GM19238 (cell line): ENCODE measurements around the gene LAMA5.

Experiments used
- DNase-seq: peaks from one replicate; pipeline ENCODE4 v3.0.0; 2011; ENCODE audit warnings: low spot score; ENCODE audit not compliant: insufficient read length

Gene LAMA5

DNA sequence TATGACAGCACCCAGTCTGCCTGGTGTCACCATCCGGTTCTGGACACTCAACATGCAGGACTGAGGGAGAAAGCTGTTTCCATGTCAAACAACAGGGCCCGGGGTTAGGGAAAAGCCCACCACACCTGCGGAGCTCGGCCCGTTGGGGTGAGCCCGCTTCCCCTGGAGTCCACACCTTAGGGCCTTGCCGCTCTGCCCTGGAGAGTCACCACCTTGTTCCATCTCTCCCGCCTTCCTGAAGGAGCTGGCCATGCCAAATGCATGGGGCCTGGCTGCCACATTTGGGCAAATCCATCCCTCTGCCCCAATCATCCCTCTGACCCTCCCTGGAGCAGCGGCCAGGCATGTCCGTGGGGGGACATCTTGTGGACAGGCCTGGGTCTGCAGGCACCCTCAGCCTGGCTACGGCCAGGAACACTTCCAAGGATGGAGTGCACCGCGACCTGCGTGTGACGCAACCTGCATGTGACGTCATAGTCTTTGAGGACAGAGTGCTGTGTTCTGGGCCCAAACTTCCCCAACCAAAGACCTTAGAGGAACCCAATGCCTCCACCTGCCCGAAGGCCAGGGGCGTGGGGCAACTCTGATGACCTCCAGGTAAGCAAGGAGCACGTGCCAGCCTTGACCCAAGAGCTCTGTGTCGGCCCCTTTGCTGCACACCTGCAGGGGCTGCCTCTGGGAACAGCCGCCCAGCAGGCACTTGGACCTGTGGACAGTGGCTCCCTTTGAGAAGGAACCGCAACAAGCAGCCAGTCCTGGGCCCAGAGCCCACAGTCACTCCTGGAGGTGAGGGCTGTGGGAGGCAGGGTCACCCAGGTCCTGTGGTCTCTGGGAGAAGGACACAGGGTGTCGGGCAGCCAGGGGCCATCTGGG is 38.2 kb upstream of the LAMA5 start:
- no peak for DNase-seq

DNA sequence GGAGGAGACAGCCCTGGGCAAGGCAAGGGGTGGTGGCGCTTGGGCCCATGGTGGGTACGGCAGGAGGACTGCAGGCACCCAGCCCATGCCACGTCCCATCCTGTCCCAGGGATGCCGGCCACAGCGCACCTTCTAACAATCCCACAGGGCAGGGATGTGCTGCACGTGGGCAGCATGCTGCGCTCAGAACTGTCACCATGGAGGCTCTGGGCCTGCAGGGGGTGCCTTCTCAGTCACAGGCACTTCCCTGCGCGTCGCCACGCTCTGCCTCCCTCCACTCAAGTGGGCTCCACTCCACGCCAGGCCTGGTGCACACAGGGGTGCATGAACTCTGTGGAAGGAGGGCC is 37.6 kb upstream of the LAMA5 start:
- no peak for DNase-seq

DNA sequence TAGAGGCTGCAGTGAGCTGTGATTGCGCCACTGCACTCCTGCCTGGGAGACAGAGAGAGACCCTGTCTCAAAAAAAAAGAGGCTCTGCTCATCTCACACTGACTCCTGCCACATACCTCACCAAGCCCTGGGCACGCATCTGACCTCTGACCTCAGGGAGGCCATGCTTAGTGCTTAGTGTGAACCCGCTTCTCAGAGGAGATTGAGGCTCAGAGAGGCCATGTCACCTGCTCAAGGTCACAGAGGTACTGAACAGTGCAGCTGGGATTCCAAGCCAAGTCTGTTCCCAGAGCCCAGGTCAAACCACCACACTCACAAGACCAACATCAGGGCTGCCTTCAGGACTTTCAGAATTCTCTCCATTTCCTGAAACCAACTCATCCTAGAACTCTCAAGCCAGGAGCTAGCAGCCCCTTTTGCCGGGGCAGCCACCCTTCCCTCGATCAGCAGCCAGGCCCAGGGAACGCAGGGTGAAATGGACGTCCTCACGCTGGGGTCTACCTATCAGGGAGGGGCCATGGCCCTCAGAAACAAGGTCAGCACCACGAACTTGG is 37.1 kb upstream of the LAMA5 start:
- no peak for DNase-seq

DNA sequence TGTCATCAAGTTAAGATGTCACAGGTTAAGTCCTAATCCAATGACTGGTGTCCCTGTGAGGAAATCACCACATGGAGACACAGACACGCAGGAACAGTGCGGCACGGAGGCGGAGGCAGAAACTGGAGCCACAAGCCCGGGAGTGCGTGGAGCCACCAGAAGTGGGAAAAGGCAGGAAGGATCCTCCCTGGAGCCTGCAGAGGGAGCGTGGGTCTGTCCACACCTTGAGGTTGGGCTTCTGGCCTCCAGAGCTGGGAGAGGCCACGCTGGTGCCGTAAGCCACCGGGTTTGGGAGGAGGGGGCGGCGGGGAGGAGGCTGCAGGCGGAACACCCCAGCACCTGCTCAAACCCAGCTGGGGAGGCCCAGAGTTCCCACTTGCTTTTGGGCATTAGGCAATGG is 36.2 kb upstream of the LAMA5 start:
- DNase-seq, result no peak

DNA sequence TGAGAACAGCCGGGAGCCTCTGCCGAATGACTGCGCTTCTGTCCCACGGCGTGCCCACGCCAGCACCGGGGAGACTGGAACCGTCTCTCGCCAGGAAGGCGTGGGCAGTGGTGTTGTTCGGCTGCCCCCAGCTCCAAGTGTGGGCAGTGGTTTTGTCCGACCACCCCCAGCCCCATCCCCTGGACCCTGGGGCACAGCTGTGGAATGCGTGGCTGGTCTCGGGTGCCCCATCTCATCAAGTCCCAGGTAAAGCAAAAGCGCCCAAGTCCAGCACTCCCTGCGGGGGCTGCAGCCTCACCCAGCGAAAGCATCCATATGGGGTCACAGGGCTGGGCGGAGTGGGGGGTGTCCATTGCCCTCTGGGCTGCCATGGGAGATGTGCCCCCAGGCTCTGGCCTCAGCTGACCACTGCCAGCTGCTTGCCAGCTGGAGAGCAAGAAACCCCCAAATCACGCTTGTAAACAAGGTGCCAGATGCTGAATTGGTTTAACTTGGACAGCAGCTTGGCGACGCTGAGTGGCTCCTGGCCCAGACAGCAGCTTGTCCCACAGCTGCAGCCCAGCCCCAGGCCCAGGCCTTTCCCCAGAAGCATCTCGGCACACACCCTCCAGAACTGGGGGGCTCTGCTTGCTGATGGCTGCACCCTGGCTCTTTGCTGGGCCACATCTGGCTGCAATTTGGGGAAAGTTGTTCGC is 35.5 kb upstream of the LAMA5 start:
- no peak for DNase-seq

DNA sequence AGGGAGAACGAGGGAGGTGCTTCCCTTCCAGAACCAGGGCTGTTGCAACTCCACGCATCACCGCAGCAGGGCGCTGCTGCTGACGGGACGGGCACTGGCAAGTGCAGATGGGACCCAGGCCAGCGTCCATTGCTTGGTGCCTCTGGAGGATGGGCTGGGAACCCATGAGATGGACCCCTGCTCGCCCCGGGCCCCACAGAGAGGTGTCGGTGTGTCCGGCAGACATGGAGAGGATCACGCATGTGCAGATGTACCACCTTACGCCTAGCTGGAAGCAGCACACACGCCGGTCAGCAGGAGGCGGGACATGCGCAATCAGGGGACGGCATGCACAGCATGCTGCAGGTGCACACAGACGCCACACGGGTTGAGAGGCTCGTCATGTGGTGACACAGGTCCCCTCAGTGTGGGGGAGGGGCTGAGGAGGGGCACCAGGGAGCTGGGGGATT is 34.2 kb upstream of the LAMA5 start:
- no peak for DNase-seq

DNA sequence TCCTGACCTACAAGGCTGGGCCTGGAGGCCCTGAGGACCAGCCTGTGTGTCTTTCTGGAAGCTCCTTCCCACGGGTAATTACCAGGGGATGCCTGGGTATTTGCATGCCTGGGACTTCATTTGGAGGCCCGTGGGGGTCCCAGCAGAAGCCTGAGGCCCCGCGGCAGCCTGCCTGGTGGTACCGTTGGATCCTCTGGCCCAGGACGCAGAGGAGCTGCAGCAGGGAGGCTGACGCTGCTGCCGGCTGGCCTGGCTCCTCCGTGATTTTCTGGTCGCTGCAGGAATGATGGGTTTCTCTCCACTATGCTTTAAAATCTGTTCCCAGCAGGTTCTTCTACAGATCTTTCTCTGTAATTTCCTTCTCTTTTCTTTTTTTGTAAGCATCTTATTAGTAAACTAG is 33.4 kb upstream of the LAMA5 start:
- no peak for DNase-seq

DNA sequence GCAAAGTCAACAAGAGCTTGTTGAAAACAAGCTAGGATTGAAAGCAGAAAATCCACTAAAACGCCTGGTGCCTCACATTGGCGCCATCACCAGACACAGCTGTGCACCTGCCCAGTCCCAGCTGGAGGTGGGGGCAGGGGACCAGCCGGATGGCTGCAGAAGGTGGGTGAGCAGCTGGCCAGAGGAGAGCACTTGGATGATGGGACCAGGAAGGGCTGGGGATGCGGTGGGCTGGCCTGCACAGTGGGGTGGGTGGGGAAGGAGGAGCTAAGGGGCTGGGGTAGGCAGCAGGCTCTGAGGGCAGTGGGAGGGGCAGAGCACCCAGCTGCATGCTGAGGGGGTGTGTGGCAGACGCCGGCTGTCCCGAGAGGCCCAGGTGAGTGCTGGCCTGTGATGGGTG is 32.9 kb upstream of the LAMA5 start:
- no peak for DNase-seq

DNA sequence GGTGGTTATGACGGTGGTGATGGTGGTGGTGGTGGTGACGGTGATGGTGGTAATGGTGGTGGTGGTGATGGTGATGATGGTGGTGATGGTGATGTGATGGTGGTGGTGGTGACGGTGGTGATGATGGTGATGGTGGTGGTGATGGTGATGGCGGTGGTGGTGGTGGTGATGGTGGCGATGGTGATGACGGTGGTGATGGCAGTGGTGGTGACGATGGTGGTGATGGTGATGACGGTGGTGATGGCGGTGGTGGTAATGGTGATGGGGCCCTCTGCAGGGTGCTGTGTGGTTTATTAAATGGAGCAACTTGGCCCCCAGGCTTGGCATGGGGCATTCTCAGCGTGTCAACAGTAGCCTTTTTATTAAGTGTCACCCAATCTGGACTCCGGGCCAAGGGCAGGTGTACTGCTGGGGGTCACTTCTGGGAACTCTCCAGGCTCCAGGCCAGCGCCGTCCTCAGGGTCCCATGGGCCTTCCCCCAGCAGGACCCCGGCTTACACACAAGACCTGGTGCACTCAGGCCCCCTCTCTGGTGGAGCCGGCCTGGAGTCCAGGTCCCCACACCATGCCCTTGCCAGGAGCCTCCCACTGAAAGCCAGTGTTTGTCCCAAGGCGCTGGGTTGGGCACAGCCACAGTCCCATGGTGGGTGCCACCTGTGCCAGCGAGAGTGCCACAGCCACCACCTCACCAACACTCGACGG is 31.2 kb upstream of the LAMA5 start:
- DNase-seq, result no peak

DNA sequence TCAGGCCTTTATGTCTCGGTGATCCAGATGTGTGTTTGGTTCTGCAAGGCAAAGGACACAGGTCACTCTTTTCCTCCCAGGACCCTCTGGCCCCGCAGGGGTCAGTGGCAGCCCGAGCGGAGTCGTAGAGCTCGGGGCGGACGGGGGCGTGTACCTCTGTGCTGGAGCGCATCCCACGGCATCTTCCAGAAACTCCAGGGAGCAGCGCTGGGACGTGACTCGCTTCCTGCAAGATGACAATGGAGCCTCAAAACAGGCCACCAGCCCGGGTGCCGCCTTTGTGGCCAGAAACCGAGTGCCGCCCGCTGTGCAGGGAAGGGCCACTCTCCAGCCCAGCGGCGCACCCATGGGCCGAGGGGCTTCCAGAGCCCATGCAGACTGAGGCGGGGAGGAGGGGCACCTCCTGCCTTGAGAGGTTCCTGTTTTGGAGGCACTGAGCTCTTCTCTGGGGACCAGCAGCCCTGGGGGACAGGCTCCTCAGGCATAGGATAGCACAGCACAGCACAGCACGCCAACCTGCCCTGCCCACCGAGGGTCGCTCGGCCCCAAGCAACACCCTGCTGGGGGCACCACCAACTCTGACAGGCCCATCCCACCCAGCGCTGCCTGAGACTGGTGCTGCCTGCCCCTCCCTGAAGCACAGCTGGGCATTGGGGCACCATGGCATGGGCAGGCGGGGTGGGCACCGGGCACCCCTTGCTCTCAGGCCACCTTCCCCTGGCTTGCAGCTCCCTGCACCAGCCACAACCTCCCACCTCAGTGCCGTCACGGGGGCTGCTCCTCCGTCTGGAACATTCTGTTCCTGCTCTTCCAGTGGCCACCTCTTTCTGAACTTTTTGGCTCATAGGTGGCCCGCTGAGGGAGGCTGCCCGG is 29.5 kb upstream of the LAMA5 start:
- no peak for DNase-seq

DNA sequence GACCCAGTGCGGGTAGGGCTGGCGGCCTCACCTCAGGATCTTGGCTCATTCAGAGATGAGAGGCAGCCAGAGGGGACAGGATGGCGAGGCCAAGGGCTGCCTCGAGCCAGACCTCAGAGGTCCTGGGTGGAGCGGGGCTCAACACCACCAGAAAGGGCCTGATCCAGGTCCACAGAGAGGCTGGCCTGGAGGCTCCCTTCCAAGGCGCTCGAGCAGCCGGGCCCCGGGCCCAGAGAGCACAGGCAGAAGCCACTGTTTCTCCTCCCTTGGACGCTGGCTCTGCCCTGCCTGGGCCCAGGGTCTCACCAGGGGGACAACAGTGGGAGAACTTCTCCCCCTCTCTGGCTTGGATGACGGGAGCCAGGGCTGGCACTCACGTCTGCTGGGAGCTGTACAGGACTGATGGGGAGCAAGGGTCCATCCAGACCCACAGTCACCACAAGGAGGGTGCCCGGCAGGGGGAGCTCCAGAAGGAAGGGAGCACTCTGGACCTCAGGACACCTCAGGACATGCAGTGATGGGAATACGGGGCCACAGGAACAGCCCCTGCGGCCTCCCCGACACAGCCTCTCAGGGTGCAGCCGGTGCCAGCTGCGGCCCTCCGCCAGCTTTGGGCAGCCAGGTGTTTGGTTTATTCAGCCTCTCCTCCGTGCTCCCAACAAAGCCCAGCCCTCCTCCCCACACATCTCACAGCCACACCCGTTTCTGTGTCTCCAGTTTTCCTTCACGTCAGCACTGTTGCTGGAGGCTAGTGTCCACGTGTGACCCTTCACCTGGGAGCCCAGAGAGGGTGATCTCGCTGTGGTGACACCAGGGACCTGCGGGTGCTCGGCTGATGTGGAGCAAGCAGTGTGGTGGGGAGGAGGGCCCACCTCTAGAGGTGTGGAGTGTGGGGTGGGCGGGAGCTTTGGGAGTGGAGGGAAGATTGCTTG is 28.5 kb upstream of the LAMA5 start:
- DNase-seq, result no peak

DNA sequence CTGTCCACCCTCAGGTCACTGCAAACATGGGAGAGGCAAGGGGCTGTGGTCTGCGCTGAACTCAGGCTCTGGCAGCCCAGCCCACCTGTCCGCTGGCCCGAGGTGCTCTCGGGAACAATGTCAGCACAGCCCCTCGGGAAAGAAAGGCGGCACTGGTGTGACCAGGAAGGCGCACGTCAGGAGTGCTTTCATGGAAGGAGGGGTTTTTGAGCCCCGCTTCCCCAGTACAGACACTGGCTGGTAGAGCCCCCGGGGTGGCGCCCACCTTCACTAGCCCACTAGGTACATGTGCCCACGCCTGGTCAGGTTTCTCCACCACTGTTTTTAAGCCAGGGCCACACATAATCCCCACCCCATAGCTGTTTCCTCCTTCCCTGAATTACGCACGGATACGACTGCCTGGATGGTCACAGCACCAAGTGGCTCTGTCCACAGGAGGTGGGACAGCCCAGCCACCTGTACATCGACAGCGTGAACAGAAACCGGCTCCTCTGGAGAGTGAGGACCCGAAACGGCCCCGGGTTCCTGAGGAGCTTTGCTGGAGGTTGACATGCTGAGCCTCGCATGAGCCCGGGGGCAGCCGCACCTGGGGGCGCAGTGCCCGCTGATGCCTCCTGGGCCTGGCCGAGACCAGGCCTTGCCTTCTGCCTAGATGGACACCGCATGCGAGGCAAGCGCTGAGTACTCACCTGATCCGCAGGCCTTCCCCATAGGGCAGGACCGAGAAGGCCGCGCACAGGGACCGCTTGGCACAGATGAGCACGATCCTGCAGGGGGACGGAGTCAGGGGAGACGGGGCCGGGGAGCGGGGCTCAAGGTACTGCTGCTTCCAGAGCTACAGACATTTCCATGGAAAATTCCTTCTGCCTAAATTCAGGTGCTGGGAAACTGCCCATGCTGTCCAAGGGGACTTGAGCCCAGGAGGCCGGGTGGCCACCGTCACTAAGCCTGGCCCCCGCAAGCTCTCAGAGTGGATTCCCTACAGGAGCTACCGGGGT is 27.4 kb upstream of the LAMA5 start:
- no peak for DNase-seq

DNA sequence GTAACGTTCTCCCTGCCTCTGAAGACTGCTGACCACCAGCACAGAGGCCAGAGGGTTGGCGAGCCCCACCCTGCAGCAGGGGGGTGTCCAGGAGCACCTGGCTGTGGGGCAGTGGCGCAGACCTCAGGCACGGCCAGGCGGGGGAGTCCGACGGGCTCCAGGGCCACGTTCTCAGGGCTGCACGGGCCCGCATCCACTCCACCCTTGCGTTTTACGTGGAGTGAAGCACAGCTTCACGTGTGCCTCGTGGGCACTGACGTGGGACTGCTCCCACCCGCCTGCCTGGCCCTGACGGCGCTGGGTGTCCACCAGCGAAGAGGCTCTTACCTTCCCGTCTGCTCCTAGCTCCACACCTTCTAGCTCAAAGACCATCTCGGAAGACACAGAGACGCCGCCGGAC is 26.7 kb upstream of the LAMA5 start:
- DNase-seq, result no peak

DNA sequence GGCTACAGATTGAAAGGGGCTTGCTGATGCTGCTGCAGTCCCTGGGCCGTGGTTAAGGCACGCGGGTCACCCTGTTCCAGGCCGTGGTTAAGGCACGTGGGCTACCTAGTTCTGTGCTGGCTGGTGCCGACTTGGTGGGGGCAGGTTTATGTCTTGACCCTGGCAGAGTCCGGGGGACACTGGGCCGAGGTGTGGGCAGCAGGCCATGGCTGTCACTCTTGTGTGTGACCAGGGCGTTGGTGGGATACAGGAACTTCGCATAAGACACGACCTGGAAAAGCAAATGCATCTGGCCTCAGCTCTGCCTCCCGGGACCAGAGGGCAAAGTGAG is 26.2 kb upstream of the LAMA5 start:
- DNase-seq, result no peak

DNA sequence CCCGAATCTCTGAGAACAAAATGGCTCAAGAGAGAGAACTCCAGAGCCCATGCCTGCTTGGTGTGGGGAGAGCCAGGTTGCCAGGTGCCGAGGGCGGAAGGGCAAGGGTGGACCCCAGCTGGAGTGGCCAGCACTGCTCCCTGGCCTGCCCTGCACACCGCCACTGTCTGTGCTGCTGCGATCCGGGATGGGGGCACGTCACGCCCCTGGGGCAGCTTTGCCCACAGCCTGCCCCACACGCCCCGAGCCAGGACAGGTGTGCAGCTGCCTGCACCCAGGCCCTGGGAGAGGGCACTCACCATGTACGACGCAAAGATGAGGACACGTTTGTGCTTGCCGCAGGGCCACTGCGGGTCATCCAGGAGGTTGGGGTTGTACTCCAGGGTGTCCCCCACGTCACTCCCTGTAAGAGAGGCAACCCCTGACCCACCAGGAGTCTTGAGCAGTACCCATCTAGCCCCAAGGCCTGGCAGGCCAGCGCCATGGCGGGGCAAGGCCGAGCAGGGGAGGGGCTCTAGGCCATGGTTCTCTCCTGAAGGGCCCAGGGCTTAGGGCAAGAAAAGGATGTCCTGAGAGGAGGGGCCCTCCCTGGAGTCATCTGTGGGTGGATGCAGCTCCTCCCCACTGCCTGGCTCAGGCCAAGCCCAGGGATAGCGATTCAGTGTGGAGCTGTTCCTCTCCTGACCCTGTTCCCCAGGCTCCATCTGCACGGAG is 25.7 kb upstream of the LAMA5 start:
- no peak for DNase-seq

DNA sequence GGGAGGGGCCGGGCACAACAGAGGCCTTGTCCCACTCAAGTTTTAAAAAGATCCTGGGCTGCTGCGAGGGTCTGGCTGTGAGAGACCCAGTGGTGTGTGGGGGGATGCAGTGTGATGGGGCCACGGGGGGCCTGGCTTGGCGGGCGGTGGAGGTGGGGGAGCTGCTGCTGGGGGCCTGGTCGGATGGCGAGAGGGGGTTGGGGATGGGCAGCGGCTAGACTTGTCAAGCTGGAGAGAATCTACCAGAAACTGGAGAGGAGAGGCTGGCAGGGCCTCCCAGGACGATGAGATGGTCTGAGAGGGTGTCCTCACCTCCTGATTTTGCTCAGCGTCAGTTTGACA is 24.9 kb upstream of the LAMA5 start:
- no peak for DNase-seq

DNA sequence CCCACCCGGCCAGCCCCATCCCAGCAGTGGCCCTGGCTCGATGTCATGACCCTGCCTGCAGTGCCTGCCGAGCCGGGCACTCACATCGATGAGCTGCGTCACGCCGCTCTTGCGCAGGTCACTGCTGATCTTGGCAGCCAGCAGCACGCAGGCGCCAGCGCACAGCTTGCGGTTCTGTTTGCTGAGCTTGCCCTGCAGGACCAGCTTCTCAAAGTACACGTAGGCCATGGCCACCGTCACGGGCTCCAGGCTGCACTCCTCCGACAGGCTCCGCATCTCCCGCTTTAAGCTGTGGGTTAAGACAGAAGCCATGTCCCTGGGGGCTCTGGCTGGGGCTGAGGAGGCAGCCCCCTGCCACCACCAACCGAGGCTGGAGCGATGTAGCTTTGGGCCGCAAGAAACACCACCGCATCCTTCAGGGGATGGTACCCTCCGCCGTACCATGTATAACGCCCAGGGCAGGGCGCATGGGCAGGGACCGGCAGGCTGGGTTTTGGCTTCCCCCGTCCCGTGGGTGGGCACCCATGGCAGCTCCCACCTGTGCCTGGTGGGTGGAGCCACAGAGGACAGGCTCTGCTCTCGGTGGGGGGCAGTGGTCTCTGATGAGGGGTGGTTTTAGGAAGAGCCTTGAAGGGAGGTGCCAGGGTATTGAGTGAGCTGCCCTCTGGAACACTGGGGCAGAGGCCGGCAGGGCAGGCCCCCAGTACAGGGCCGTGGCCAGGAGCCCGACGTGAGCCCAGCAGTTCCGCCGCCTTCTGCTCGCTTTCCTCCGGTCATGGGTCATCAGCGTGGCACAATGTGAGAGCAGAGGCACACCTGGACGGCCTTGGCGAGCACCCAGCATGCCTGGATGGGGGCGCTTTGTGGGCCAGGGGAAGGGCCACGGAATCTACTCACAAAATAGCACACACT is 24.3 kb upstream of the LAMA5 start:
- no peak for DNase-seq
